GM23338 (cell line): ENCODE data around the gene SRGAP1.

ENCODE experiments used
- CTCF ChIP-seq, 2 experiments: fragments of 200-600 bp in 1 of 2; sonication (generic) in 1 of 2; conservative IDR thresholded peaks; 2 replicates each; pipeline versions ENCODE4 v1.5.1 to v1.6.1; 2016 to 2017; ENCODE audit warnings: antibody characterized with exemption in 2 of 2, low read depth in 2 of 2, mild to moderate bottlenecking in 2 of 2, moderate library complexity in 1 of 2
- EZH2 ChIP-seq: fragments of 200-600 bp; sonication (generic); IDR thresholded peaks from one replicate; pipeline ENCODE4 v1.8.0; 2017; ENCODE audit warnings: antibody characterized with exemption, mild to moderate bottlenecking, low read depth; ENCODE audit not compliant: unreplicated experiment
- EZH2phosphoT487 ChIP-seq: fragments of 200-600 bp; sonication (generic); IDR thresholded peaks from one replicate; pipeline ENCODE4 v1.8.1; 2018; ENCODE audit warnings: antibody characterized with exemption; ENCODE audit not compliant: unreplicated experiment
- JUNB ChIP-seq: IDR thresholded peaks from one replicate; pipeline ENCODE4 v1.6.1; 2016; ENCODE audit warnings: antibody characterized with exemption; ENCODE audit not compliant: unreplicated experiment
- POLR2AphosphoS5 ChIP-seq: IDR thresholded peaks from 2 replicates; pipeline ENCODE4 v1.6.1; 2016; ENCODE audit warnings: antibody characterized with exemption, low read depth
- STAT1 ChIP-seq: IDR thresholded peaks from one replicate; pipeline ENCODE4 v1.6.1; 2016; ENCODE audit warnings: antibody characterized with exemption; ENCODE audit not compliant: unreplicated experiment
- ZNF331 ChIP-seq: fragments of 250-450 bp; sonication (Bioruptor Pico); IDR thresholded peaks from 2 replicates; pipeline ENCODE4 v1.5.0; 2020; ENCODE audit warnings: low read depth, mild to moderate bottlenecking, moderate library complexity
- TF ChIP-seq, protein P1 (sequence below): IDR thresholded peaks from one replicate; pipeline ENCODE4 v1.6.1; 2018; ENCODE audit warnings: antibody characterized with exemption; ENCODE audit not compliant: unreplicated experiment

DNA sequence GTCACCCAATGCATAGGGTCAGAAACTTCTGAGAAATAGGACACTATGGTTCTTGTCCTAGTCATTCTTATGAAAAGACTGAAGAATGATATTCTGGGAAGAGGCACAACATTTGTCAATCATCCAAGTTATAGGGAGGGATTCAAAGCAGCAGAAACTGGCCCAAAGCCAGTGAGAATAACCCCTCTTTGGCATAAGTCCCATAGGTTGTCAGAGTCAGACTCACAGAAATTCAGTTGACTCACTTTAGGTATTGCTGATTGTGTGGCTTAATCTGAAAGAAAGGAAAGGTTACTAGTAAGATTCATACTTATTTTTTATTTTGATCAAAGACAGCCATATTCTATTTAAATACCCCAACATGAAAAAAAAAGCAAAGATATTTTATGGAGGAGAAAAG is 151.0 kb downstream of the SRGAP1 start:
- TF ChIP-seq CTCF (conservative IDR thresholded peaks at IDR 0.05; ENCODE audit: low read depth in 2 of 2) (no peak), POLR2AphosphoS5 (no peak), JUNB (no peak), EZH2 (no peak), EZH2phosphoT487 (no peak), ZNF331 (CRISPR knock-in tag) (no peak), STAT1 (no peak)
- TF ChIP-seq, protein P1, sequence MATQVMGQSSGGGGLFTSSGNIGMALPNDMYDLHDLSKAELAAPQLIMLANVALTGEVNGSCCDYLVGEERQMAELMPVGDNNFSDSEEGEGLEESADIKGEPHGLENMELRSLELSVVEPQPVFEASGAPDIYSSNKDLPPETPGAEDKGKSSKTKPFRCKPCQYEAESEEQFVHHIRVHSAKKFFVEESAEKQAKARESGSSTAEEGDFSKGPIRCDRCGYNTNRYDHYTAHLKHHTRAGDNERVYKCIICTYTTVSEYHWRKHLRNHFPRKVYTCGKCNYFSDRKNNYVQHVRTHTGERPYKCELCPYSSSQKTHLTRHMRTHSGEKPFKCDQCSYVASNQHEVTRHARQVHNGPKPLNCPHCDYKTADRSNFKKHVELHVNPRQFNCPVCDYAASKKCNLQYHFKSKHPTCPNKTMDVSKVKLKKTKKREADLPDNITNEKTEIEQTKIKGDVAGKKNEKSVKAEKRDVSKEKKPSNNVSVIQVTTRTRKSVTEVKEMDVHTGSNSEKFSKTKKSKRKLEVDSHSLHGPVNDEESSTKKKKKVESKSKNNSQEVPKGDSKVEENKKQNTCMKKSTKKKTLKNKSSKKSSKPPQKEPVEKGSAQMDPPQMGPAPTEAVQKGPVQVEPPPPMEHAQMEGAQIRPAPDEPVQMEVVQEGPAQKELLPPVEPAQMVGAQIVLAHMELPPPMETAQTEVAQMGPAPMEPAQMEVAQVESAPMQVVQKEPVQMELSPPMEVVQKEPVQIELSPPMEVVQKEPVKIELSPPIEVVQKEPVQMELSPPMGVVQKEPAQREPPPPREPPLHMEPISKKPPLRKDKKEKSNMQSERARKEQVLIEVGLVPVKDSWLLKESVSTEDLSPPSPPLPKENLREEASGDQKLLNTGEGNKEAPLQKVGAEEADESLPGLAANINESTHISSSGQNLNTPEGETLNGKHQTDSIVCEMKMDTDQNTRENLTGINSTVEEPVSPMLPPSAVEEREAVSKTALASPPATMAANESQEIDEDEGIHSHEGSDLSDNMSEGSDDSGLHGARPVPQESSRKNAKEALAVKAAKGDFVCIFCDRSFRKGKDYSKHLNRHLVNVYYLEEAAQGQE = no peak
